Stomach (tissue), 9 donors: ENCODE results near the gene PATL1. TPM values are rescaled to one million over a fixed set of nuclear protein-coding genes. Genes with fewer than 3 reads are reported as not detected.
"Not testable (repeated sequence)": the region's sequence is repeated elsewhere in the genome, so short reads cannot be mapped to it uniquely, and the experiment has no call there.

Source experiments
- DNase-seq, 2 donors: peaks; one replicate each; pipeline versions ENCODE4 v3.0.0 to v3.0.0-alpha.2; 2013 to 2019
- H3K27ac ChIP-seq, 5 donors: fragments of 200-600 bp in 4 of 5; sonication (generic) in 4 of 5; one replicate each; pipeline ENCODE4 v1.5.1; 2013 to 2019; ENCODE audit warnings: mild to moderate bottlenecking in 1 of 5, moderate library complexity in 1 of 5
- H3K27me3 ChIP-seq, 3 donors: fragments of 200-600 bp; sonication (generic); one replicate each; pipeline ENCODE4 v1.5.1; 2017 to 2019; ENCODE audit warnings: mixed run types in 1 of 3
- H3K36me3 ChIP-seq, 4 donors: fragments of 200-600 bp; sonication (generic); 1 replicate in 3 of 4; 2 replicates in 1 of 4; pipeline ENCODE4 v1.5.1; 2016 to 2019
- H3K4me1 ChIP-seq, 4 donors: fragments of 200-600 bp; sonication (generic); one replicate each; pipeline ENCODE4 v1.5.1; 2016 to 2019
- H3K4me3 ChIP-seq, 4 donors: fragments of 200-600 bp; sonication (generic) in 3 of 4; one replicate each; pipeline ENCODE4 v1.5.1; 2016 to 2019; ENCODE audit warnings: mild to moderate bottlenecking in 1 of 4
- H3K9me3 ChIP-seq, 4 donors: fragments of 200-600 bp; sonication (generic); one replicate each; pipeline ENCODE4 v1.5.1; 2016 to 2019
- EP300 ChIP-seq: sonication (generic); formaldehyde crosslinking; IDR thresholded peaks from one replicate; pipeline ENCODE4 v1.6.1; 2017; ENCODE audit warnings: antibody characterized with exemption
- POLR2A ChIP-seq, 4 donors: fragments of 450-650 bp; IDR thresholded peaks; one replicate each; pipeline ENCODE4 v1.6.1; 2016; ENCODE audit warnings: antibody characterized with exemption in 4 of 4, control low read depth in 2 of 4, mild to moderate bottlenecking in 1 of 4, moderate library complexity in 1 of 4
- POLR2AphosphoS5 ChIP-seq, 3 donors: sonication (generic); formaldehyde crosslinking; IDR thresholded peaks; one replicate each; pipeline ENCODE4 v1.6.1; 2016; ENCODE audit warnings: antibody characterized with exemption in 3 of 3
- WGBS, 5 donors: extraction: QIAGEN DNeasy Blood & Tissue Kit in 3 of 5; methylation state at CpG; one replicate each; pipeline versions ENCODE4 v1.1.5 to v1.1.7; 2013 to 2018; 5-methylcytosine and 5-hydroxymethylcytosine counted together
- intact Hi-C: fragments of 100-400 bp; cut with DNase I; formaldehyde crosslinking; loops from one replicate; pipeline ENCODE4 v1.15.1; 2023; ENCODE audit warnings: low total_unique reads
- polyA plus RNA-seq, 3 donors: library from polyadenylated mRNA; stranded (reverse); fragments of 200-250 nt; gene quantifications; one replicate each; pipeline ENCODE4 v1.2.3, GENCODE V29; 2013
- total RNA-seq, 5 donors: library from RNA; depleted of rRNA; stranded (reverse); fragments of >200 nt; gene quantifications; one replicate each; pipeline versions ENCODE4 v1.1.0 to v1.2.3, GENCODE V29; 2014 to 2016
- TF ChIP-seq, protein P1 (sequence below), 7 experiments: fragments of 450-650 bp in 4 of 7; fragments of 200-600 bp in 3 of 7; sonication (generic) in 3 of 7; IDR thresholded peaks; one replicate each; pipeline ENCODE4 v1.5.1; 2016 to 2019; ENCODE audit warnings: antibody characterized with exemption in 7 of 7, control low read depth in 2 of 7, mild to moderate bottlenecking in 1 of 7
- donor health status: healthy with polysubstance abuse.
- donor health status: Bipolar disorder and iron deficiency.
- donor health status: healthy.

The PATL1 gene
- total and polyA plus RNA-seq, 8 donors = 7.5 to 16.7 (median 10.1) TPM

DNA sequence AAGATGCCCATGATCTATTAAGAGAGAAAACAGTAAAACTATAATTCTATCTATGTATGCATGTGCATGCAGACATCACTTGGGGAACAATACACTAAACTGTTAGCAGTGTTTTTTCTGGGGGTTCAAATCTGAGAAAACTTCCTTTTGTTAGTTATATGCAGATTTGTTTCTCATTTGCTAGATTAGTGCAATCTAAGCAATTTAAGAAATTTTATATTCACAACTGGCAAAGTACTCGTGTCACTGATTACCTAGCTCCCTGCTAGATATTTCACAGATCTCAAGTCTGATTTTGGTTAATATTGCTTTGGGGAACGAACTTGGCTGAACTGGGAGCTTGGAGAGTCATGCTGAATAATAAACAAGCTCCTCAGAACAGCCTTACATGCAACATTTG is 38.3 kb downstream of the PATL1 start:
- WGBS, 5 donors = 80 to 90% (median 83%) methylated on average over 2 of the region's 2 CpGs

DNA sequence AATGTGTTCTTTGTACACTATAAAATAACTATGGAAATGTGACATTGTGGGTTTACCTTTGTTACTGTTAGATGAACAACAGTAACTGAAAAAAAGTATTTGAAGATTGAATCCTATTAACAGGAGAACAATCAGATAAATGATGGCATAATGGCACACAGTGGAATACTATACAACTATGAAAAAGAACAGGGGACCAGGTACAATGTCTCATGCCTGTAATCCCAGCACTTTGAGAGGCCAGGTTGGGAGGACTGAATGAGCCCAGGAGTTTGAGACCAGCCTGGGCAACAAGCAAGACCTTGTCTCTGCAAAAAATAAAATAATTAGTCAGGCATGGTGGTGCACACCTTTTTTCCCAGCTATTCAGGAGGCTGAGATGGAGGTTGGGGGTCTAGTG is 38.8 kb downstream of the PATL1 start:
- Histone ChIP-seq H3K4me3 (no peak overlapping the region), H3K9me3 (no peaks in the 10 kb centered on the region), H3K4me1 (no peaks in the 10 kb centered on the region), H3K27ac (no peak overlapping the region), H3K36me3 (peaks cover 0 to 24% (median 22%) of the 10 kb centered on the region in 4 donors), H3K27me3 (no peaks in the 10 kb centered on the region)
- intact Hi-C loops = no loop called here
- no peak for DNase-seq
- TF ChIP-seq, protein P1, sequence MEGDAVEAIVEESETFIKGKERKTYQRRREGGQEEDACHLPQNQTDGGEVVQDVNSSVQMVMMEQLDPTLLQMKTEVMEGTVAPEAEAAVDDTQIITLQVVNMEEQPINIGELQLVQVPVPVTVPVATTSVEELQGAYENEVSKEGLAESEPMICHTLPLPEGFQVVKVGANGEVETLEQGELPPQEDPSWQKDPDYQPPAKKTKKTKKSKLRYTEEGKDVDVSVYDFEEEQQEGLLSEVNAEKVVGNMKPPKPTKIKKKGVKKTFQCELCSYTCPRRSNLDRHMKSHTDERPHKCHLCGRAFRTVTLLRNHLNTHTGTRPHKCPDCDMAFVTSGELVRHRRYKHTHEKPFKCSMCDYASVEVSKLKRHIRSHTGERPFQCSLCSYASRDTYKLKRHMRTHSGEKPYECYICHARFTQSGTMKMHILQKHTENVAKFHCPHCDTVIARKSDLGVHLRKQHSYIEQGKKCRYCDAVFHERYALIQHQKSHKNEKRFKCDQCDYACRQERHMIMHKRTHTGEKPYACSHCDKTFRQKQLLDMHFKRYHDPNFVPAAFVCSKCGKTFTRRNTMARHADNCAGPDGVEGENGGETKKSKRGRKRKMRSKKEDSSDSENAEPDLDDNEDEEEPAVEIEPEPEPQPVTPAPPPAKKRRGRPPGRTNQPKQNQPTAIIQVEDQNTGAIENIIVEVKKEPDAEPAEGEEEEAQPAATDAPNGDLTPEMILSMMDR (IDR thresholded peaks at IDR 0.05) = no peak
- TF ChIP-seq POLR2A (IDR thresholded peaks at IDR 0.05) (no peak), POLR2AphosphoS5 (IDR thresholded peaks at IDR 0.05) (no peak), EP300 (no peak)

More for the DNA sequence above, 38.3 kb downstream of the PATL1 start:
- H3K9me3 ChIP-seq = no peaks in the 10 kb centered on the region
- TF ChIP-seq POLR2AphosphoS5 (IDR thresholded peaks at IDR 0.05) = no peak
- TF ChIP-seq, protein P1 (IDR thresholded peaks at IDR 0.05) = no peak
- no peak for TF ChIP-seq EP300
- TF ChIP-seq POLR2A (IDR thresholded peaks at IDR 0.05) = no peak
- intact Hi-C loops = no loop called here
- no peak for DNase-seq
- no peaks in the 10 kb centered on the region for H3K27me3 ChIP-seq
- no peak overlapping the region for H3K27ac ChIP-seq
- no peaks in the 10 kb centered on the region for H3K4me1 ChIP-seq
- no peak overlapping the region for H3K4me3 ChIP-seq
- H3K36me3 ChIP-seq = peaks cover 0 to 29% (median 27%) of the 10 kb centered on the region in 4 donors

DNA sequence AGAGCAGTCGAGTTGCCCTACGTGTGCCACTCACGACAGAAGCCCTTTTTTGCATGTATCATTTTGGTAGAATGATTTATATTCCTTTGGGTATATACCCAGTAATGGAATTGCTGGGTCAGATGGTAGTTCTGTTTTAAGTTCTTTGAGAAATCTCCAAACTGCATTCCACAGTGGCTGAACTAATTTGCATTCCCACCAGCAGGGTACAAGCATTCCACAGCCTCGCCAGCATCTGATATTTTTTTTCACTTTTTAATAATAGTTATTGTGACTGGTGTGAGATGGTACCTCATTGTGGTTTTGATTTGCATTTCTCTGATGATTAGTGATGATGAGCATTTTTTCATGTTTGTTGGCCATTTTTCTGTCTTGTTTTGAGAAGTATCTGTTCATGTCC is 41.9 kb downstream of the PATL1 start:
- H3K27ac ChIP-seq, DNase-seq, H3K9me3 ChIP-seq, H3K4me3 ChIP-seq, intact Hi-C loops, H3K27me3 ChIP-seq, H3K4me1 ChIP-seq: not testable (repeated sequence)
- H3K36me3 ChIP-seq = peaks cover 0 to 20% (median 11%) of the 10 kb centered on the region in 4 donors
- WGBS, 5 donors = 77 to 94% (median 89%) methylated on average over 4 of the region's 4 CpGs

DNA sequence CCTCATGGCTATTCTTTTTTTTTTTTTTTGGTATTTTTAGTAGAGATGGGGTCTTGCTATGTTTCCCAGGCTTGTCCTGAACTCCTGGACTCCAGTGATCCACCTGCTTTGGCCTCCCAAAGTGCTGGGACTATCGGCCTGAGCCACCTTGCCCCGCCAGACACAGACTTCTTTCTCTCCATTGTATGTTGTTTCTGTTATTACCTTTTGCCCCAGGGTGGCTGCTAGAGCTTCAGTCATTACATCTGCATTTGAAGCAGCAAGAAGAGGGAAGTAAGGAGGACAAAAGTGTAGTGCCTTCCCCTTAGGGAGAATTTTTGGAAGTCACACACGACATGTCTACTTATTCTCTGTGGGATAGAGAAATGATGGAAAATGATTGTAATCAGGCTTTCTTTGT is 43.1 kb downstream of the PATL1 start:
- H3K27ac ChIP-seq = no peak overlapping the region
- 86 to 90% (median 88%) methylated on average over 3 of the region's 3 CpGs for WGBS, 5 donors
- no peak for TF ChIP-seq EP300
- TF ChIP-seq, protein P1 (IDR thresholded peaks at IDR 0.05) = no peak
- no peak for TF ChIP-seq POLR2AphosphoS5 (IDR thresholded peaks at IDR 0.05)
- no peak for TF ChIP-seq POLR2A (IDR thresholded peaks at IDR 0.05)
- H3K4me3 ChIP-seq = no peak overlapping the region
- H3K4me1 ChIP-seq = no peaks in the 10 kb centered on the region
- intact Hi-C loops = no loop called here
- no peaks in the 10 kb centered on the region for H3K27me3 ChIP-seq
- no peaks in the 10 kb centered on the region for H3K9me3 ChIP-seq
- DNase-seq = no peak
- peaks cover 0 to 11% (median 4%) of the 10 kb centered on the region in 4 donors for H3K36me3 ChIP-seq

DNA sequence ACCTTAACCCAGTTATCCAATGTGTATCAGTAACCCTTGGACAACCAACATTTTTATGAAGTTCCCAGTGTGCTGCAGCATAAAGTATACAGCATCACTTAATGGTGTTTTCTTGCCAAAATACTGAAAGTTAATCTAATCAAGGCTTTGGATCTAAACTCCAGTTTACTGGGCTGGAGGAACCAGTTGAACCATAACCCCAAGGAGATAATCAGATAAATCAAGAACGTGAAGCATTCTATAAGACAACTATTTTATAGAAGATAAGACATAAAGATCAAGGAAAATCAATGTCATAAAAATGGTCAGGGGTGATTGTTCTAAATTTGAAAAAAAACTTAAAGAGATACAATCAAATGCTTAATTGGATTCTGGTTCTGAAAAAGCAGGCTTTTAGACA is 51.0 kb downstream of the PATL1 start:
- intact Hi-C loops = no loop called here

More for the DNA sequence above, 51.0 kb downstream of the PATL1 start:
- Histone ChIP-seq H3K36me3 (no peaks in the 10 kb centered on the region), H3K4me1 (peaks cover 18 to 31% (median 22%) of the 10 kb centered on the region in 4 donors), H3K27ac (no peak overlapping the region), H3K9me3 (no peaks in the 10 kb centered on the region), H3K4me3 (no peak overlapping the region), H3K27me3 (no peaks in the 10 kb centered on the region)
- TF ChIP-seq POLR2AphosphoS5 (IDR thresholded peaks at IDR 0.05) = no peak
- DNase-seq = no peak
- 26 to 61% (median 35%) methylated on average over 1 of the region's 1 CpG for WGBS, 5 donors
